ENCODE data around the gene UTP18. TPM values are rescaled to one million over a fixed set of nuclear protein-coding genes. Genes with fewer than 3 reads are reported as not detected.
"Not testable (repeated sequence)": the region's sequence is repeated elsewhere in the genome, so short reads cannot be mapped to it uniquely, and the experiment has no call there.

The UTP18 gene
- total RNA-seq, 1 experiment from 2014 or later: 95.1 TPM

- not testable (repeated sequence) for DNase-seq (ENCODE audit: low read depth in 1 of 2, low spot score in 2 of 2); H3K27me3 ChIP-seq (replicated peaks); H3K4me1 ChIP-seq (replicated peaks); H3K9me3 ChIP-seq (replicated peaks); H3K4me3 ChIP-seq; H3K36me3 ChIP-seq; H3K27ac ChIP-seq
Measured at GRCh38 chr17:51330861-51331503, 70.6 kb downstream of the UTP18 start.

GRCh38 chr17:51335006-51335590 lies 74.8 kb downstream of the UTP18 start:
- H3K4me3 ChIP-seq: no peak overlapping the region
- no peaks in the 10 kb centered on the region for H3K9me3 ChIP-seq (replicated peaks)
- no peak overlapping the region for H3K27ac ChIP-seq
- peaks cover 24% of the 10 kb centered on the region; the same call in 1 of the 2 replicates for H3K27me3 ChIP-seq (replicated peaks)
- no peaks in the 10 kb centered on the region for H3K36me3 ChIP-seq
- no peaks in the 10 kb centered on the region for H3K4me1 ChIP-seq (replicated peaks)
- DNase-seq (ENCODE audit: low read depth in 1 of 2, low spot score in 2 of 2): no peak

GRCh38 chr17:51335883-51336822 lies 75.8 kb downstream of the UTP18 start:
- H3K4me1 ChIP-seq (replicated peaks): no peaks in the 10 kb centered on the region
- DNase-seq (ENCODE audit: low read depth in 1 of 2, low spot score in 2 of 2): no peak
- H3K9me3 ChIP-seq (replicated peaks): no peaks in the 10 kb centered on the region
- peaks cover 28% of the 10 kb centered on the region; the same call in 1 of the 2 replicates for H3K27me3 ChIP-seq (replicated peaks)
- H3K27ac ChIP-seq: no peak overlapping the region
- H3K36me3 ChIP-seq: no peaks in the 10 kb centered on the region
- no peak overlapping the region for H3K4me3 ChIP-seq

GRCh38 chr17:51341457-51341856 lies 81.1 kb downstream of the UTP18 start:
- Histone ChIP-seq H3K36me3 (no peaks in the 10 kb centered on the region), H3K27me3 (replicated peaks) (peaks cover 20% of the 10 kb centered on the region; the same call in 1 of the 2 replicates), H3K4me1 (replicated peaks) (no peaks in the 10 kb centered on the region), H3K27ac (no peak overlapping the region), H3K9me3 (replicated peaks) (no peaks in the 10 kb centered on the region), H3K4me3 (no peak overlapping the region)
- no peak for DNase-seq (ENCODE audit: low read depth in 1 of 2, low spot score in 2 of 2)

GRCh38 chr17:51342257-51342656 lies 81.9 kb downstream of the UTP18 start:
- no peak overlapping the region for H3K4me3 ChIP-seq
- peaks cover 15% of the 10 kb centered on the region; the same call in 1 of the 2 replicates for H3K27me3 ChIP-seq (replicated peaks)
- no peaks in the 10 kb centered on the region for H3K36me3 ChIP-seq
- no peak overlapping the region for H3K27ac ChIP-seq
- no peaks in the 10 kb centered on the region for H3K9me3 ChIP-seq (replicated peaks)
- DNase-seq (ENCODE audit: low read depth in 1 of 2, low spot score in 2 of 2): no peak
- H3K4me1 ChIP-seq (replicated peaks): no peaks in the 10 kb centered on the region

- no peaks in the 10 kb centered on the region for H3K4me1 ChIP-seq (replicated peaks)
- no peak overlapping the region for H3K27ac ChIP-seq
- DNase-seq (ENCODE audit: low read depth in 1 of 2, low spot score in 2 of 2): no peak
- no peaks in the 10 kb centered on the region for H3K9me3 ChIP-seq (replicated peaks)
- peaks cover 23% of the 10 kb centered on the region for H3K27me3 ChIP-seq (replicated peaks)
- no peaks in the 10 kb centered on the region for H3K36me3 ChIP-seq
- no peak overlapping the region for H3K4me3 ChIP-seq
Measured at GRCh38 chr17:51344532-51344931, 84.2 kb downstream of the UTP18 start.

- Histone ChIP-seq H3K4me1 (replicated peaks) (no peaks in the 10 kb centered on the region), H3K27me3 (replicated peaks) (peaks cover 25% of the 10 kb centered on the region), H3K36me3 (no peaks in the 10 kb centered on the region), H3K27ac (no peak overlapping the region), H3K4me3 (no peak overlapping the region), H3K9me3 (replicated peaks) (no peaks in the 10 kb centered on the region)
- no peak for DNase-seq (ENCODE audit: low read depth in 1 of 2, low spot score in 2 of 2)
Measured at GRCh38 chr17:51346218-51346982, 86.1 kb downstream of the UTP18 start.

Other genes starting within 250 kb of the UTP18 start
- gene SPAG9, start 139.7 kb upstream of the UTP18 start, total RNA-seq (2014; rRNA removed; shearing (Covaris generic)): 101 and 138 TPM in 2 replicates
- 314 and 437 TPM in 2 replicates for gene NME1, start 107.0 kb upstream of the UTP18 start, total RNA-seq (2014; rRNA removed; shearing (Covaris generic))
- gene NME2, start 94.1 kb upstream of the UTP18 start, total RNA-seq (2014; rRNA removed; shearing (Covaris generic)): 970 and 1,165 TPM in 2 replicates
- gene MBTD1, start 497 bp upstream of the UTP18 start, total RNA-seq (2014; rRNA removed; shearing (Covaris generic)): 7.4 and 11.3 TPM in 2 replicates

All from SJSA1 (cell line).